HCT116 (cell line): ENCODE measurements around the gene CCDC57. TPM values are rescaled to one million over a fixed set of nuclear protein-coding genes. Genes with fewer than 3 reads are reported as not detected.

Experiments used
- ATAC-seq: fragments of 200-7000 bp; cut with Tn5 transposase; 2 replicates; pipeline ENCODE4 v1.9.1; 2020; ENCODE audit warnings: mild to moderate bottlenecking, moderate library complexity
- BruUV-seq: library from RNA; stranded (reverse); fragments of 400-500 nt; replicated peaks from 2 replicates; lab custom pipeline; 2021; lab: Mats Ljungman, UMichigan
- CTCF ChIA-PET: fragments of 300-600 bp; sonication (Branson Sonifier 250); formaldehyde crosslinking; loops from one replicate; lab custom pipeline; 2021; ENCODE audit warnings: antibody characterized with exemption; lab: Charles Lee
- POLR2A ChIA-PET: fragments of 300-600, 350-600 bp; sonication (Branson Sonifier 250); formaldehyde crosslinking; loops from one replicate; lab custom pipeline; 2021; ENCODE audit warnings: antibody characterized with exemption; lab: Charles Lee
- RAD21 ChIA-PET, 2 experiments: fragments of 300-600 bp; sonication (Branson Sonifier 250); formaldehyde crosslinking; loops; one replicate each; lab custom pipeline; 2023; ENCODE audit warnings: low total read pairs in 2 of 2; ENCODE audit not compliant: uncharacterized antibody in 2 of 2, unreplicated experiment in 2 of 2, low non-redundant PET in 1 of 2; lab: Charles Lee
- DNase-seq: peaks from one replicate; pipeline ENCODE4 v3.0.0-alpha.2; 2010; ENCODE audit warnings: low read depth, low spot score
- H2AFZ ChIP-seq: fragments of 200-600 bp; shearing (Covaris generic), sonication (generic); 2 replicates; pipeline ENCODE4 v1.6.1; 2017; ENCODE audit warnings: low read depth, mixed run types, mixed read lengths, antibody characterized with exemption, low read length; ENCODE audit not compliant: poor library complexity, severe bottlenecking
- H3K27ac ChIP-seq: 2 replicates; pipeline ENCODE4 v1.5.1; 2012; ENCODE audit warnings: low read depth, low read length
- H3K27me3 ChIP-seq: fragments of 200-600 bp; sonication (generic); 2 replicates; pipeline ENCODE4 v1.6.1; 2016; ENCODE audit warnings: mixed run types, low read length, mixed read lengths; ENCODE audit not compliant: insufficient read depth
- H3K36me3 ChIP-seq, 2 experiments: fragments of 200-500 bp in 1 of 2; fragments of 200-600 bp in 1 of 2; sonication (Bioruptor generic) in 1 of 2; sonication (generic) in 1 of 2; 2 replicates each; pipeline versions ENCODE4 v1.5.1 to v1.6.1; 2014 to 2016; ENCODE audit warnings: low read length in 2 of 2, inconsistent platforms in 1 of 2, mixed read lengths in 1 of 2, mixed run types in 1 of 2; ENCODE audit not compliant: insufficient read depth in 2 of 2, control insufficient read depth in 1 of 2
- H3K4me1 ChIP-seq, 2 experiments: fragments of 200-600 bp in 1 of 2; sonication (generic) in 1 of 2; 2 replicates each; pipeline versions ENCODE4 v1.5.1 to v1.6.1; 2012 to 2017; ENCODE audit warnings: low read length in 2 of 2, inconsistent platforms in 1 of 2, mild to moderate bottlenecking in 1 of 2, mixed read lengths in 1 of 2, mixed run types in 1 of 2, moderate library complexity in 1 of 2; ENCODE audit not compliant: insufficient read depth in 2 of 2, control insufficient read depth in 1 of 2
- H3K4me2 ChIP-seq: fragments of 200-600 bp; sonication (generic); 2 replicates; pipeline ENCODE4 v1.6.1; 2017; ENCODE audit warnings: mixed run types, low read length, mixed read lengths
- H3K4me3 ChIP-seq, 2 experiments: fragments of 200-600 bp in 1 of 2; sonication (generic) in 1 of 2; replicated peaks in 1 of 2; 2 replicates each; pipeline ENCODE4 v1.5.1; 2011 to 2016; ENCODE audit warnings: low read length in 2 of 2, control low read depth in 1 of 2, low read depth in 1 of 2, mild to moderate bottlenecking in 1 of 2, mixed read lengths in 1 of 2, mixed run types in 1 of 2
- H3K79me2 ChIP-seq: fragments of 200-600 bp; sonication (generic); 2 replicates; pipeline ENCODE4 v1.6.1; 2017; ENCODE audit warnings: mild to moderate bottlenecking, mixed run types, low read length, moderate library complexity, mixed read lengths; ENCODE audit not compliant: insufficient read depth
- H3K9ac ChIP-seq: fragments of 200-600 bp; sonication (generic); 2 replicates; pipeline ENCODE4 v1.6.1; 2016; ENCODE audit warnings: low read length, mixed read lengths
- H3K9me2 ChIP-seq: fragments of 200-600 bp; sonication (generic), shearing (Covaris generic); 2 replicates; pipeline ENCODE4 v1.6.1; 2017; ENCODE audit warnings: mixed run types, mild to moderate bottlenecking, moderate library complexity; ENCODE audit not compliant: insufficient read depth
- H3K9me3 ChIP-seq, 2 experiments: fragments of 200-500 bp in 1 of 2; fragments of 200-600 bp in 1 of 2; sonication (Bioruptor generic) in 1 of 2; sonication (generic) in 1 of 2; 2 replicates each; pipeline ENCODE4 v1.6.1; 2014 to 2017; ENCODE audit warnings: low read length in 2 of 2, mixed read lengths in 2 of 2, inconsistent platforms in 1 of 2, low read depth in 1 of 2, mild to moderate bottlenecking in 1 of 2, mixed run types in 1 of 2, moderate library complexity in 1 of 2; ENCODE audit not compliant: control insufficient read depth in 1 of 2, insufficient read depth in 1 of 2
- H4K20me1 ChIP-seq: fragments of 200-600 bp; sonication (generic), shearing (Covaris generic); 2 replicates; pipeline ENCODE4 v1.6.1; 2017; ENCODE audit warnings: mixed run types, mild to moderate bottlenecking, moderate library complexity; ENCODE audit not compliant: insufficient read depth
- SIN3A ChIP-seq: IDR thresholded peaks from 2 replicates; pipeline ENCODE4 v1.6.1; 2012; ENCODE audit warnings: low read depth
- TCF7L2 ChIP-seq: IDR thresholded peaks from 2 replicates; pipeline ENCODE4 v1.7.0; 2011; ENCODE audit warnings: borderline replicate concordance, inconsistent platforms; ENCODE audit not compliant: insufficient read depth, insufficient read length; ENCODE audit errors: extremely low read depth
- ZNF274 ChIP-seq: fragments of 200-500 bp; sonication (Bioruptor generic); IDR thresholded peaks from 2 replicates; pipeline ENCODE4 v1.6.1; 2014; ENCODE audit warnings: mild to moderate bottlenecking, low read depth, low read length, inconsistent platforms
- intact Hi-C: fragments of 100-400 bp; cut with micrococcal nuclease; formaldehyde crosslinking; loops from 2 replicates; pipeline ENCODE4 v1.10.0; 2022
- total RNA-seq: library from RNA; stranded (reverse); gene quantifications from one replicate; pipeline ENCODE4 v1.2.1, GENCODE V29; 2021; ENCODE audit not compliant: unreplicated experiment

CCDC57 gene
- total RNA-seq, 1 experiment from 2014 or later, result 143 TPM

GRCh38 chr17:82155606-82156005 lies 57.0 kb downstream of the CCDC57 start:
- ChIA-PET POLR2A (no interaction called here), CTCF (no interaction called here)
- H3K4me2 ChIP-seq, result no peak overlapping the region
- no peak overlapping the region for H2AFZ ChIP-seq
- no peaks in the 10 kb centered on the region for H3K9me2 ChIP-seq
- no peak overlapping the region for H3K9ac ChIP-seq
- DNase-seq (no peak), ATAC-seq (no peak)
- intact Hi-C loops, result loop anchor here (2.0 kb wide), 1 partner anchor 49 kb away; no protein-coding TSS in a partner anchor
- no peaks in the 10 kb centered on the region for H3K27me3 ChIP-seq
- no peak overlapping the region for H3K27ac ChIP-seq
- H4K20me1 ChIP-seq, result no peaks in the 10 kb centered on the region
- no peaks in the 10 kb centered on the region for H3K79me2 ChIP-seq
- no peak for TF ChIP-seq TCF7L2
- TF ChIP-seq, all 23 proteins: peak for 0
- no TSS peak for BruUV-seq
- H3K36me3 ChIP-seq, result peaks cover 4 to 23% of the 10 kb centered on the region in 2 experiments; a peak in 3 of 4 replicates
- H3K4me1 ChIP-seq, result peaks cover 9 to 10% of the 10 kb centered on the region in 2 experiments
- RAD21 ChIA-PET, result interaction anchor here in 1 of 2 experiments (2.0 kb wide), 1 partner anchor 49 kb away, joined by 4 read pairs; no protein-coding TSS in a partner anchor
- H3K4me3 ChIP-seq, result no peak overlapping the region
- no peaks in the 10 kb centered on the region for H3K9me3 ChIP-seq

GRCh38 chr17:82154881-82155331 lies 57.7 kb downstream of the CCDC57 start:
- Histone ChIP-seq H2AFZ (no peak overlapping the region), H3K4me3 (no peak overlapping the region), H3K4me2 (no peak overlapping the region), H3K27me3 (no peaks in the 10 kb centered on the region), H3K9ac (no peak overlapping the region), H3K4me1 (peaks cover 3 to 6% of the 10 kb centered on the region in 2 experiments), H3K36me3 (peaks cover 4 to 23% of the 10 kb centered on the region in 2 experiments; a peak in 3 of 4 replicates), H3K27ac (no peak overlapping the region), H4K20me1 (no peaks in the 10 kb centered on the region), H3K9me2 (no peaks in the 10 kb centered on the region), H3K79me2 (no peaks in the 10 kb centered on the region), H3K9me3 (no peaks in the 10 kb centered on the region)
- ChIA-PET CTCF (interaction anchor here (1.3 kb wide), 1 partner anchor 132 kb away, joined by 7 read pairs; the partner anchor contains the start of genes CENPX and LRRC45), POLR2A (no interaction called here), RAD21 (interaction anchor here in 1 of 2 experiments (2.0 kb wide), 1 partner anchor 49 kb away, joined by 4 read pairs; no protein-coding TSS in a partner anchor)
- TF ChIP-seq ZNF274, result no peak
- no peak for TF ChIP-seq SIN3A
- DNase-seq, result no peak
- ATAC-seq, result no peak
- intact Hi-C loops, result loop anchor here (1.0 to 2.0 kb wide), 2 partner anchors 48 to 125 kb away; no protein-coding TSS in a partner anchor
- BruUV-seq, result no TSS peak
